NCI-H526 treated with DMSO at 0.1 percent for 48 hours (cell line): ENCODE data around the gene NBAS.
A peak's percentile ranks its signal among the peaks of the same experiment; 100 is the strongest.

Experiments used
- DNase-seq: peaks from one replicate; lab custom pipeline; 2025; lab: John Stamatoyannopoulos, UW

The NBAS gene

GRCh38 chr2:15363142-15363541, 198.0 kb downstream of the NBAS start:
- no peak for DNase-seq

GRCh38 chr2:15359716-15360531, 201.2 kb downstream of the NBAS start:
- DNase-seq = no peak

- DNase-seq = no peak
Observed at GRCh38 chr2:15357922-15358321, 203.2 kb downstream of the NBAS start.

- DNase-seq = no peak
Observed at GRCh38 chr2:15357186-15357585, 203.9 kb downstream of the NBAS start.

GRCh38 chr2:15355386-15355785, 205.7 kb downstream of the NBAS start:
- DNase-seq = no peak

- no peak for DNase-seq
Observed at GRCh38 chr2:15354596-15355366, 206.4 kb downstream of the NBAS start.

GRCh38 chr2:15352363-15352762, 208.8 kb downstream of the NBAS start:
- no peak for DNase-seq

- DNase-seq = no peak
Observed at GRCh38 chr2:15348636-15349035, 212.5 kb downstream of the NBAS start.

GRCh38 chr2:15348045-15348444, 213.1 kb downstream of the NBAS start:
- no peak for DNase-seq

GRCh38 chr2:15346624-15347023, 214.5 kb downstream of the NBAS start:
- DNase-seq = no peak

GRCh38 chr2:15337996-15338666, 223.0 kb downstream of the NBAS start:
- no peak for DNase-seq

- DNase-seq = peak; percentile 100
Observed at GRCh38 chr2:15334644-15335326, 226.3 kb downstream of the NBAS start.

GRCh38 chr2:15331787-15332186, 229.3 kb downstream of the NBAS start:
- no peak for DNase-seq

- DNase-seq = no peak
Observed at GRCh38 chr2:15325296-15325695, 235.8 kb downstream of the NBAS start.

- no peak for DNase-seq
Observed at GRCh38 chr2:15323227-15323626, 237.9 kb downstream of the NBAS start.

GRCh38 chr2:15321481-15321880, 239.7 kb downstream of the NBAS start:
- DNase-seq = peak; percentile 100

- DNase-seq = no peak
Observed at GRCh38 chr2:15316370-15316814, 244.7 kb downstream of the NBAS start.

- DNase-seq = no peak
Observed at GRCh38 chr2:15315411-15315810, 245.7 kb downstream of the NBAS start.

GRCh38 chr2:15313657-15314056, 247.5 kb downstream of the NBAS start:
- peak; percentile 100 for DNase-seq

GRCh38 chr2:15311926-15312325, 249.2 kb downstream of the NBAS start:
- no peak for DNase-seq

- DNase-seq = peak; percentile 100
Observed at GRCh38 chr2:15311201-15311907, 249.8 kb downstream of the NBAS start.
